ENCODE measurements around the gene RALGDS. TPM values are rescaled to one million over a fixed set of nuclear protein-coding genes. Genes with fewer than 3 reads are reported as not detected.
A peak's percentile ranks its signal among the peaks of the same experiment; 100 is the strongest.

RALGDS gene
- total and polyA plus RNA-seq, 2 donors (not counting 1 experiment from before 2014, with no cell fraction given): 62.4 to 88.0 TPM

DNA sequence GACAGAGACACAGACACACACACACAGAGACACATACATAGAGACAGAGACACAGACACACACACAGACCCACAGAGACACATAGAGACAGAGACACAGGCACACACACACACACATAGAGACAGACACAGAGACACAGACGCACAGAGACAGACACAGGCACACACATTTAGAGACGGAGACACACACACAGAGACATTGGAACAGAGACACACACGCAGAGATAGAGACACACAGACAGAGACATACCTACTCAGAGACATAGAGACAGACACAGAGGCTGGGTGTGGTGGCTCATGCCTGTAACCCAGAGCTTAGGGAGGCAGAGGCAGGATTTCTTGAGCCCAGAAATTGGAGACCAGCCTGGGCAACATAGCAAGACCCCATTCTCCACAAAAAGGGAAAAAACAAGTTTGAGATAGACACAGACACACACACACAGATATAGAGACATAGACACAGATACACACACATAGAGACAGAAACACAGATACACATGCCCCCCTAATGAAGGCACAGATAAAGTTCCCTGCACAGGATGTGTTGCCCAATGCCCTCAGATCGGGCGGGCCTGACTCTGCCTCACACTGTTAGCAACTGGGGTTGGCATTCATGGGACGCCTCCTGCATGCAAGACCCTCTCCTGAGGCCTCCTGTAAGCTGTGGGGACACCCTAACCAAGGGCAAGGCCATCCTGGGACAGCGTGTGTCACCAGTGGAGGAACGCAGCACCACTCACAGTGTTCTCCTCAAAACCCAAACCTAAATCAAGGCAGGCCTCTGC is 3.3 kb upstream of the RALGDS start:
- H3K4me3 Mint-ChIP-seq: peak overlapping the region; percentile 60
- intact Hi-C loops (cut with micrococcal nuclease): no loop called here
- H3K9ac ChIP-seq (ENCODE audit: low read length): no peak overlapping the region
- H3K4me1 ChIP-seq (ENCODE audit: control insufficient read depth in 2 of 2, insufficient read depth in 2 of 2, low read length in 2 of 2): peaks cover 34 to 50% of the 10 kb centered on the region in 2 donors
- ChIA-PET POLR2A (no interaction called here), CTCF (interaction anchor here (1.0 to 1.3 kb wide), 2 partner anchors 20 to 21 kb away, joined by 3 read pairs; no protein-coding TSS in a partner anchor)
- no peak overlapping the region for H3K4me3 ChIP-seq (ENCODE audit: control extremely low read depth in 1 of 5, extremely low read depth in 1 of 5, insufficient read depth in 1 of 5, low read depth in 2 of 5, low read length in 4 of 5)
- peaks cover 35% of the 10 kb centered on the region for H3K79me2 ChIP-seq (ENCODE audit: control insufficient read depth, insufficient read depth, low read length)
- WGBS (ENCODE audit: insufficient coverage): 93% methylated on average over 8 of the region's 8 CpGs
- peaks cover 64% of the 10 kb centered on the region for H3K4me1 Mint-ChIP-seq
- H3K9me3 ChIP-seq (ENCODE audit: control extremely low read depth in 1 of 3, control insufficient read depth in 2 of 3, insufficient read depth in 1 of 3, low read length in 2 of 3): no peaks in the 10 kb centered on the region
- no peaks in the 10 kb centered on the region for H3K27me3 Mint-ChIP-seq
- no peaks in the 10 kb centered on the region for H3K27me3 ChIP-seq (replicated peaks in 1 of 4; ENCODE audit: control extremely low read depth in 1 of 4, control insufficient read depth in 3 of 4, insufficient read depth in 4 of 4, low read length in 3 of 4)
- ATAC-seq (ENCODE audit: low read depth) (no peak), DNase-seq (no peak)
- H3K27ac Mint-ChIP-seq: peak overlapping the region; percentile 60
- TF ChIP-seq, protein P1, sequence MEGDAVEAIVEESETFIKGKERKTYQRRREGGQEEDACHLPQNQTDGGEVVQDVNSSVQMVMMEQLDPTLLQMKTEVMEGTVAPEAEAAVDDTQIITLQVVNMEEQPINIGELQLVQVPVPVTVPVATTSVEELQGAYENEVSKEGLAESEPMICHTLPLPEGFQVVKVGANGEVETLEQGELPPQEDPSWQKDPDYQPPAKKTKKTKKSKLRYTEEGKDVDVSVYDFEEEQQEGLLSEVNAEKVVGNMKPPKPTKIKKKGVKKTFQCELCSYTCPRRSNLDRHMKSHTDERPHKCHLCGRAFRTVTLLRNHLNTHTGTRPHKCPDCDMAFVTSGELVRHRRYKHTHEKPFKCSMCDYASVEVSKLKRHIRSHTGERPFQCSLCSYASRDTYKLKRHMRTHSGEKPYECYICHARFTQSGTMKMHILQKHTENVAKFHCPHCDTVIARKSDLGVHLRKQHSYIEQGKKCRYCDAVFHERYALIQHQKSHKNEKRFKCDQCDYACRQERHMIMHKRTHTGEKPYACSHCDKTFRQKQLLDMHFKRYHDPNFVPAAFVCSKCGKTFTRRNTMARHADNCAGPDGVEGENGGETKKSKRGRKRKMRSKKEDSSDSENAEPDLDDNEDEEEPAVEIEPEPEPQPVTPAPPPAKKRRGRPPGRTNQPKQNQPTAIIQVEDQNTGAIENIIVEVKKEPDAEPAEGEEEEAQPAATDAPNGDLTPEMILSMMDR (IDR thresholded peaks at IDR 0.05): no peak
- TF ChIP-seq EZH2 (IDR thresholded peaks at IDR 0.05; ENCODE audit: borderline replicate concordance, insufficient read depth, low read depth, low read length, poor library complexity, severe bottlenecking): no peak
- peaks cover 0 to 8% of the 10 kb centered on the region in 2 experiments for H3K36me3 ChIP-seq (replicated peaks in 1 of 2; ENCODE audit: control extremely low read depth in 1 of 2, control insufficient read depth in 1 of 2, extremely low read depth in 1 of 2, insufficient read depth in 2 of 2, low read length in 1 of 2)
- peak overlapping the region in 1 of 2 donors; percentile 25 for H3K27ac ChIP-seq (ENCODE audit: low read length in 2 of 2)
- no peak overlapping the region for H3K4me2 ChIP-seq (replicated peaks; ENCODE audit: low read depth, low read length, poor library complexity, severe bottlenecking)
- H3K9me3 Mint-ChIP-seq (ENCODE audit: insufficient read depth): no peaks in the 10 kb centered on the region
- peaks cover 13% of the 10 kb centered on the region for H4K20me1 ChIP-seq (ENCODE audit: control insufficient read depth, insufficient read depth, low read length, poor library complexity, severe bottlenecking)
- no peak overlapping the region for H2AFZ ChIP-seq (ENCODE audit: insufficient read depth, low read depth, low read length, poor library complexity, severe bottlenecking)
